MM.1S (cell line): ENCODE data around the gene TMPRSS3.

Source experiments
- EZH2 ChIP-seq: fragments of 300-600 bp; sonication (generic); optimal IDR thresholded peaks from 2 replicates; pipeline ENCODE3; 2017; ENCODE audit warnings: low read depth, mild to moderate bottlenecking, antibody characterized with exemption, low read length, mixed read lengths
- EZH2phosphoT487 ChIP-seq: fragments of 300-600 bp; sonication (generic); IDR thresholded peaks from 2 replicates; pipeline ENCODE4 v1.6.1; 2018; ENCODE audit warnings: antibody characterized with exemption, low read length
- TF ChIP-seq, protein P1 (sequence below): fragments of 300-600 bp; sonication (generic); IDR thresholded peaks from 2 replicates; pipeline ENCODE4 v1.5.1; 2016; ENCODE audit warnings: antibody characterized with exemption, low read length, mixed read lengths

DNA sequence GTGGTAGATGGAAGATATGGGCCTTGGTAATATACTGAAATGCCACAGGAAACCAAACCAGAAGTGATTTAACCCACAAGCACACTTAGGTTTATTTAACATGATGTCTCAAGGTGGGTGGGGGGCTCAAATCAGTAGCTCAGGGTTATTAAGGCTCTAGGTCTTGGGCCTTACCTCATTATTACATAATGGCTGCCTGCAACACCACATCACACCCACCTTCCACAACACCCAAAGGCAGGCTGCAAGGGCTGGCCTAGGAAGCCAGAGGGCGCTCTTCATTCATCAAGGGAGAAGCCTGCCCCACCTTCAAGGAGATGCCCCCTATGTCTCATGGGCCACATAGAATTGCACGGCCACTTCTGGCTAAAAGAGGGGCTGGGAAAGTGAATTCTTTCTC lies 35.5 kb downstream of the TMPRSS3 start:
- TF ChIP-seq, protein P1, sequence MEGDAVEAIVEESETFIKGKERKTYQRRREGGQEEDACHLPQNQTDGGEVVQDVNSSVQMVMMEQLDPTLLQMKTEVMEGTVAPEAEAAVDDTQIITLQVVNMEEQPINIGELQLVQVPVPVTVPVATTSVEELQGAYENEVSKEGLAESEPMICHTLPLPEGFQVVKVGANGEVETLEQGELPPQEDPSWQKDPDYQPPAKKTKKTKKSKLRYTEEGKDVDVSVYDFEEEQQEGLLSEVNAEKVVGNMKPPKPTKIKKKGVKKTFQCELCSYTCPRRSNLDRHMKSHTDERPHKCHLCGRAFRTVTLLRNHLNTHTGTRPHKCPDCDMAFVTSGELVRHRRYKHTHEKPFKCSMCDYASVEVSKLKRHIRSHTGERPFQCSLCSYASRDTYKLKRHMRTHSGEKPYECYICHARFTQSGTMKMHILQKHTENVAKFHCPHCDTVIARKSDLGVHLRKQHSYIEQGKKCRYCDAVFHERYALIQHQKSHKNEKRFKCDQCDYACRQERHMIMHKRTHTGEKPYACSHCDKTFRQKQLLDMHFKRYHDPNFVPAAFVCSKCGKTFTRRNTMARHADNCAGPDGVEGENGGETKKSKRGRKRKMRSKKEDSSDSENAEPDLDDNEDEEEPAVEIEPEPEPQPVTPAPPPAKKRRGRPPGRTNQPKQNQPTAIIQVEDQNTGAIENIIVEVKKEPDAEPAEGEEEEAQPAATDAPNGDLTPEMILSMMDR = peak; percentile 19
- no peak for TF ChIP-seq EZH2
- no peak for TF ChIP-seq EZH2phosphoT487
